SK-N-SH treated with all-trans-retinoic acid at 6 μM for 48 hours (cell line): ENCODE measurements around the gene MTFR2.

ENCODE experiments used
- ATAC-seq: fragments of 200-7000 bp; cut with Tn5 transposase; 3 replicates; pipeline ENCODE4 v1.9.1; 2020; ENCODE audit warnings: mild to moderate bottlenecking, moderate library complexity
- ARNTL ChIP-seq: fragments of 450-650 bp; formaldehyde crosslinking; IDR thresholded peaks from 2 replicates; pipeline ENCODE4 v1.5.0; 2020; ENCODE audit warnings: low read depth, mild to moderate bottlenecking, moderate library complexity, borderline replicate concordance
- BACH2 ChIP-seq: fragments of 250-450 bp; sonication (Bioruptor Pico); IDR thresholded peaks from 2 replicates; pipeline ENCODE4 v1.9.0; 2021; ENCODE audit warnings: mild to moderate bottlenecking, borderline replicate concordance
- CREB5 ChIP-seq: fragments of 250-450 bp; sonication (Bioruptor Pico); IDR thresholded peaks from 2 replicates; pipeline ENCODE4 v1.5.1; 2020; ENCODE audit warnings: low read depth, mild to moderate bottlenecking, moderate library complexity
- CSDC2 ChIP-seq: fragments of 250-450 bp; sonication (Bioruptor Pico); IDR thresholded peaks from 2 replicates; pipeline ENCODE4 v1.5.0; 2020; ENCODE audit warnings: mild to moderate bottlenecking, moderate library complexity
- CSRNP3 ChIP-seq: fragments of 250-450 bp; sonication (Bioruptor Pico); IDR thresholded peaks from 2 replicates; pipeline ENCODE4 v1.5.1; 2021; ENCODE audit warnings: mild to moderate bottlenecking, moderate library complexity
- ESRRG ChIP-seq: fragments of 250-450 bp; sonication (Bioruptor Pico); IDR thresholded peaks from 2 replicates; pipeline ENCODE4 v1.6.1; 2021; ENCODE audit warnings: mild to moderate bottlenecking
- GLIS3 ChIP-seq: fragments of 250-450 bp; sonication (Bioruptor Pico); IDR thresholded peaks from 2 replicates; pipeline ENCODE4 v1.5.0; 2020; ENCODE audit warnings: mild to moderate bottlenecking, moderate library complexity
- ISL1 ChIP-seq: fragments of 250-450 bp; sonication (Bioruptor Pico); IDR thresholded peaks from 2 replicates; pipeline ENCODE4 v2.1.2; 2022; ENCODE audit warnings: mild to moderate bottlenecking, moderate library complexity
- OSR1 ChIP-seq: fragments of 250-450 bp; sonication (Bioruptor Pico); IDR thresholded peaks from 2 replicates; pipeline ENCODE4 v1.8.0; 2022; ENCODE audit warnings: moderate library complexity, mild to moderate bottlenecking, inconsistent platforms
- PATZ1 ChIP-seq: fragments of 250-450 bp; sonication (Bioruptor Pico); IDR thresholded peaks from 2 replicates; pipeline ENCODE4 v1.8.0; 2020; ENCODE audit warnings: mild to moderate bottlenecking, moderate library complexity, borderline replicate concordance
- POU6F1 ChIP-seq: fragments of 250-450 bp; sonication (Bioruptor Pico); IDR thresholded peaks from 2 replicates; pipeline ENCODE4 v1.8.0; 2021; ENCODE audit warnings: low read depth, mild to moderate bottlenecking, moderate library complexity, borderline replicate concordance
- PPARA ChIP-seq: fragments of 250-450 bp; sonication (Bioruptor Pico); IDR thresholded peaks from 2 replicates; pipeline ENCODE4 v1.5.0; 2020; ENCODE audit warnings: mild to moderate bottlenecking, borderline replicate concordance
- RARB ChIP-seq: fragments of 250-450 bp; sonication (Bioruptor Pico); IDR thresholded peaks from 2 replicates; pipeline ENCODE4 v1.8.0; 2021; ENCODE audit warnings: mild to moderate bottlenecking, moderate library complexity
- SNAI2 ChIP-seq: fragments of 250-450 bp; sonication (Bioruptor Pico); IDR thresholded peaks from 2 replicates; pipeline ENCODE4 v1.5.0; 2020; ENCODE audit warnings: mild to moderate bottlenecking, moderate library complexity
- TCF4 ChIP-seq: fragments of 250-450 bp; sonication (Bioruptor Pico); IDR thresholded peaks from 2 replicates; pipeline ENCODE4 v1.8.0; 2021; ENCODE audit warnings: mild to moderate bottlenecking, moderate library complexity, borderline replicate concordance
- TOX ChIP-seq: fragments of 250-450 bp; sonication (Bioruptor Pico); IDR thresholded peaks from 2 replicates; pipeline ENCODE4 v1.8.0; 2021; ENCODE audit warnings: mild to moderate bottlenecking, moderate library complexity, borderline replicate concordance
- TSHZ2 ChIP-seq: fragments of 250-450 bp; sonication (Bioruptor Pico); IDR thresholded peaks from 2 replicates; pipeline ENCODE4 v1.5.0; 2020; ENCODE audit warnings: mild to moderate bottlenecking, moderate library complexity
- ZC3H10 ChIP-seq: fragments of 250-450 bp; sonication (Bioruptor Pico); IDR thresholded peaks from 2 replicates; pipeline ENCODE4 v1.5.1; 2021; ENCODE audit warnings: mild to moderate bottlenecking, moderate library complexity
- ZFP3 ChIP-seq: fragments of 250-450 bp; sonication (Bioruptor Pico); IDR thresholded peaks from 2 replicates; pipeline ENCODE4 v1.5.0; 2020; ENCODE audit warnings: mild to moderate bottlenecking, moderate library complexity
- ZNF565 ChIP-seq: fragments of 450-650 bp; formaldehyde crosslinking; conservative IDR thresholded peaks from 2 replicates; pipeline ENCODE4 v1.5.0; 2020; ENCODE audit warnings: low read depth, mild to moderate bottlenecking, moderate library complexity
- ZNF70 ChIP-seq: fragments of 450-650 bp; formaldehyde crosslinking; IDR thresholded peaks from 2 replicates; pipeline ENCODE4 v1.5.0; 2020; ENCODE audit warnings: mild to moderate bottlenecking, moderate library complexity
- ZNF8 ChIP-seq: fragments of 450-650 bp; formaldehyde crosslinking; IDR thresholded peaks from 2 replicates; pipeline ENCODE4 v1.5.0; 2020; ENCODE audit warnings: mild to moderate bottlenecking, moderate library complexity

Gene MTFR2

GRCh38 chr6:136216503-136217401 lies 33.4 kb downstream of the MTFR2 start:
- no peak for TF ChIP-seq CSRNP3 (CRISPR knock-in tag)
- TF ChIP-seq PPARA, result no peak
- TF ChIP-seq BACH2 (CRISPR knock-in tag), result no peak
- no peak for TF ChIP-seq RARB (CRISPR knock-in tag)
- no peak for TF ChIP-seq TSHZ2
- TF ChIP-seq SNAI2 (CRISPR knock-in tag), result no peak
- TF ChIP-seq GLIS3 (CRISPR knock-in tag), result no peak
- TF ChIP-seq ZFP3, result no peak
- no peak for TF ChIP-seq ZNF70 (CRISPR knock-in tag)
- no peak for TF ChIP-seq TCF4 (CRISPR knock-in tag)
- TF ChIP-seq ARNTL (CRISPR knock-in tag), result no peak
- TF ChIP-seq CSDC2 (CRISPR knock-in tag), result no peak
- no peak for TF ChIP-seq ESRRG (CRISPR knock-in tag)
- no peak for TF ChIP-seq POU6F1 (CRISPR knock-in tag)
- no peak for TF ChIP-seq ZNF8 (CRISPR knock-in tag)
- no peak for TF ChIP-seq ISL1 (CRISPR knock-in tag)
- TF ChIP-seq CREB5 (CRISPR knock-in tag), result no peak
- no peak for TF ChIP-seq OSR1 (CRISPR knock-in tag)
- TF ChIP-seq ZC3H10, result no peak
- no peak for TF ChIP-seq TOX (CRISPR knock-in tag)
- no peak for ATAC-seq

GRCh38 chr6:136213853-136214252 lies 36.3 kb downstream of the MTFR2 start:
- ATAC-seq, result no peak

More at GRCh38 chr6:136213853-136214252, 36.3 kb downstream of the MTFR2 start:
- TF ChIP-seq ZC3H10 (no peak), TCF4 (CRISPR knock-in tag) (no peak), ZFP3 (no peak), ZNF8 (CRISPR knock-in tag) (no peak), PPARA (no peak), TSHZ2 (no peak), PATZ1 (CRISPR knock-in tag) (no peak), ZNF565 (no peak), RARB (CRISPR knock-in tag) (no peak), CREB5 (CRISPR knock-in tag) (no peak), CSRNP3 (CRISPR knock-in tag) (no peak)
- TF ChIP-seq, all 23 proteins: peak for 0
